Gastroesophageal sphincter (tissue), 4 donors: ENCODE results near the gene PPCDC. TPM values are rescaled to one million over a fixed set of nuclear protein-coding genes. Genes with fewer than 3 reads are reported as not detected.

Experiments used
- ATAC-seq: fragments of 150-250 bp; one replicate; pipeline ENCODE4 v1.9.1; 2016; ENCODE audit warnings: mild to moderate bottlenecking, moderate library complexity
- H3K27ac ChIP-seq, 4 donors: fragments of 200-600 bp; sonication (generic) in 3 of 4; 1 replicate in 3 of 4; 2 replicates in 1 of 4; pipeline ENCODE4 v1.5.1; 2016 to 2019
- H3K27me3 ChIP-seq: fragments of 200-600 bp; sonication (generic); one replicate; pipeline ENCODE4 v1.5.1; 2019
- H3K36me3 ChIP-seq, 2 donors: fragments of 200-600 bp; sonication (generic); one replicate each; pipeline ENCODE4 v1.5.1; 2019; ENCODE audit warnings: control low read depth in 1 of 2
- H3K4me1 ChIP-seq, 3 donors: fragments of 200-600 bp; sonication (generic); 1 replicate in 2 of 3; 2 replicates in 1 of 3; pipeline ENCODE4 v1.5.1; 2016 to 2019; ENCODE audit warnings: control low read depth in 2 of 3
- H3K4me3 ChIP-seq, 2 donors: fragments of 200-600 bp; sonication (generic); one replicate each; pipeline ENCODE4 v1.5.1; 2019; ENCODE audit warnings: mild to moderate bottlenecking in 1 of 2, moderate library complexity in 1 of 2
- H3K9me3 ChIP-seq, 3 donors: fragments of 200-600 bp; sonication (generic); one replicate each; pipeline ENCODE4 v1.5.1; 2017 to 2019; ENCODE audit warnings: control low read depth in 2 of 3
- CTCF ChIP-seq, 4 experiments: fragments of 200-600 bp in 2 of 4; fragments of 450-650 bp in 2 of 4; sonication (generic) in 1 of 4; IDR thresholded peaks; one replicate each; pipeline ENCODE4 v1.5.1; 2017 to 2019; ENCODE audit warnings: antibody characterized with exemption in 4 of 4, mild to moderate bottlenecking in 2 of 4, moderate library complexity in 2 of 4
- EP300 ChIP-seq: sonication (generic); formaldehyde crosslinking; IDR thresholded peaks from one replicate; pipeline ENCODE4 v1.6.1; 2017; ENCODE audit warnings: antibody characterized with exemption, mild to moderate bottlenecking
- POLR2A ChIP-seq, 2 donors: fragments of 450-650 bp; IDR thresholded peaks; one replicate each; pipeline ENCODE4 v1.6.1; 2017; ENCODE audit warnings: antibody characterized with exemption in 2 of 2, mild to moderate bottlenecking in 2 of 2, moderate library complexity in 1 of 2
- POLR2AphosphoS5 ChIP-seq: sonication (generic); formaldehyde crosslinking; IDR thresholded peaks from one replicate; pipeline ENCODE4 v1.6.1; 2017; ENCODE audit warnings: antibody characterized with exemption
- WGBS, 2 donors: methylation state at CpG; one replicate each; pipeline ENCODE4 v1.1.5; 2018; ENCODE audit warnings: low coverage in 1 of 2; 5-methylcytosine and 5-hydroxymethylcytosine counted together
- total RNA-seq, 4 donors: library from RNA; depleted of rRNA; stranded (reverse); fragments of >200 nt; gene quantifications; one replicate each; pipeline ENCODE4 v1.1.0, GENCODE V29; 2016

The PPCDC gene, protein sequence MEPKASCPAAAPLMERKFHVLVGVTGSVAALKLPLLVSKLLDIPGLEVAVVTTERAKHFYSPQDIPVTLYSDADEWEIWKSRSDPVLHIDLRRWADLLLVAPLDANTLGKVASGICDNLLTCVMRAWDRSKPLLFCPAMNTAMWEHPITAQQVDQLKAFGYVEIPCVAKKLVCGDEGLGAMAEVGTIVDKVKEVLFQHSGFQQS
- 10 to 100 TPM in 3 of 4 donors, 1 to 10 TPM in 1; 7.8 to 14.2 (median 12.9) TPM for total RNA-seq

GRCh38 chr15:75023181-75023871 lies at the start of gene PPCDC:
TSS of gene PPCDC (plus strand) at chr15:75023590. CDS start at chr15:75028319, 4,729 bp downstream.
- TF ChIP-seq POLR2A (IDR thresholded peaks at IDR 0.05) (peak; percentile 79 to 85), CTCF (IDR thresholded peaks at IDR 0.05) (no peak), EP300 (no peak), POLR2AphosphoS5 (peak; percentile 84)
- H3K4me3 ChIP-seq: peak within 1 kb of the TSS; percentile 66 to 79
- WGBS, 2 donors: 8 to 19% methylated on average over 6 to 15 of the region's 40 CpGs
- no peaks in the 10 kb centered on the region for H3K9me3 ChIP-seq
- no peaks in the 10 kb centered on the region for H3K27me3 ChIP-seq
- peaks cover 0 to 11% of the 10 kb centered on the region in 2 donors for H3K36me3 ChIP-seq
- peak within 1 kb of the TSS; percentile 67 to 94 (median 90) for H3K27ac ChIP-seq
- ATAC-seq: peak; percentile 99
- peaks cover 0 to 26% (median 10%) of the 10 kb centered on the region in 3 donors for H3K4me1 ChIP-seq

DNA sequence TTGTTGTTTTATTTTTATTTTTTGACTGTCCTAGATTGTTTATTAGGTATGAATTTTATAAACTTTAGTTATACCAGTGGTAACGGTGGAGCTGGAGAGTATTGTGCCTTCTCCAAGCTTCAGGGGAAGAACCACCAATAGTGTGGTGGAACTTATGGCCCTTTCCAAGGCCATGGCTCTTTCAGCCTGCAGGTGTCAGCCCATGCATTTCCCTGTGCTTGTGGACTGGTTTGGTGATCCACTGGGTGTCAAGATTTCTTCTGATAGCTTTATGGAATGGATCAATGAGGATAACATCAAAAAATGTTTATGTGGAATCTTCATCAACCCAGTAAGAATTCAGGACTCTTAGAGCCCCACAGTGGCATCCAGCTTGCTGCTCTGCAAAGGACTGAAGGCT lies 47.2 kb upstream of the PPCDC start:
- Histone ChIP-seq H3K9me3 (no peaks in the 10 kb centered on the region), H3K4me1 (no peaks in the 10 kb centered on the region), H3K36me3 (no peaks in the 10 kb centered on the region), H3K4me3 (no peak overlapping the region), H3K27ac (no peak overlapping the region), H3K27me3 (peaks cover 25% of the 10 kb centered on the region)
- 82 to 86% methylated on average over 1 of the region's 1 CpG for WGBS, 2 donors
- no peak for TF ChIP-seq POLR2A (IDR thresholded peaks at IDR 0.05)
- ATAC-seq: no peak

DNA sequence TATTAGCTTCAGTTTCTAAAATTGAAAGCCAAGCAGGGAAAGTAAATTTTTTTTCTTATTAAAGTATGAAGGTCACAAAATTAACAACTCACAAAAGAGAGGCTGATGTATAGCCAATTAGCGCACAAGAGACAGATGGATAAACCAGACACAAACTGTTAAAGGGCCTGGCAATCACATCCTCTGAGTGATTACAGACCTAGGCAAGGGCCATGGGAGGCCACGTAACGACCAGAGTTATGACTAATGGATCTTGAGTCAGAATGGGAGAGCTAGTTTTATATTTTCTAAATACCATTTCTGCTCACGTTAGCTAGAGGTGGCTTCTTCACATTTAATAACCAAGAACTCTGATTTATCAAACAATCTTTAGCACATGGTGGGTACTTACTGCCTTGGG lies 45.8 kb upstream of the PPCDC start:
- Histone ChIP-seq H3K9me3 (no peaks in the 10 kb centered on the region), H3K27me3 (peaks cover 29% of the 10 kb centered on the region), H3K4me1 (no peaks in the 10 kb centered on the region), H3K36me3 (no peaks in the 10 kb centered on the region), H3K27ac (no peak overlapping the region), H3K4me3 (no peak overlapping the region)
- ATAC-seq: no peak
- TF ChIP-seq CTCF (IDR thresholded peaks at IDR 0.05) (no peak), EP300 (no peak), POLR2A (IDR thresholded peaks at IDR 0.05) (no peak), POLR2AphosphoS5 (no peak)
- 39 to 48% methylated on average over 4 of the region's 4 CpGs for whole genome bisulfite sequencing, 2 donors

GRCh38 chr15:74978077-74978476 lies 45.3 kb upstream of the PPCDC start:
- Histone ChIP-seq H3K27me3 (peaks cover 32% of the 10 kb centered on the region), H3K9me3 (no peaks in the 10 kb centered on the region), H3K4me1 (no peaks in the 10 kb centered on the region), H3K4me3 (no peak overlapping the region), H3K27ac (no peak overlapping the region), H3K36me3 (no peaks in the 10 kb centered on the region)
- 83 to 100% methylated on average over 1 of the region's 1 CpG for WGBS, 2 donors
- ATAC-seq: no peak
- TF ChIP-seq POLR2AphosphoS5: no peak

DNA sequence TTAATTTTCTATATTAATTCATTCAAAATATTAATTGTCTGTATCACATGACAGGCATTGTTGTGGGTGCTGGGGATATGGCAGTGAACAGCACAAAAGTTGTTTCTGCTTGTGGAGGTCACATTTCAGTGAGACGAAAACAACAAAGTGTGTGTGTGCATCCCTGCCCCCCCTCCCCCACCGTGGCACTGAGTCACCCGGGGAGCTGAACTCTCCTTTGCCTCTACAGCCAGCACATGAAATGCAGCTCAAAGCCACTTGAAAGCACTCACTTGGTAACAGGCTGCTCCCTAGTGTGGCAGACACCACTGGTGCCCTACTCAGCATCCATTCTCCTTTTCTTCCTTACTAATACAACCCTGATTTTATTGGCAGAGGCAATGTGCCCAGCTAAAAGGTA lies 44.9 kb upstream of the PPCDC start:
- no peak overlapping the region for H3K4me3 ChIP-seq
- 0 to 37% methylated on average over 1 to 3 of the region's 3 CpGs for WGBS, 2 donors
- H3K4me1 ChIP-seq: no peaks in the 10 kb centered on the region
- peaks cover 28% of the 10 kb centered on the region for H3K27me3 ChIP-seq
- no peaks in the 10 kb centered on the region for H3K36me3 ChIP-seq
- TF ChIP-seq EP300: no peak
- TF ChIP-seq CTCF (IDR thresholded peaks at IDR 0.05): no peak
- TF ChIP-seq POLR2A (IDR thresholded peaks at IDR 0.05): no peak
- TF ChIP-seq POLR2AphosphoS5: no peak
- H3K9me3 ChIP-seq: no peaks in the 10 kb centered on the region
- no peak overlapping the region for H3K27ac ChIP-seq
- no peak for ATAC-seq

DNA sequence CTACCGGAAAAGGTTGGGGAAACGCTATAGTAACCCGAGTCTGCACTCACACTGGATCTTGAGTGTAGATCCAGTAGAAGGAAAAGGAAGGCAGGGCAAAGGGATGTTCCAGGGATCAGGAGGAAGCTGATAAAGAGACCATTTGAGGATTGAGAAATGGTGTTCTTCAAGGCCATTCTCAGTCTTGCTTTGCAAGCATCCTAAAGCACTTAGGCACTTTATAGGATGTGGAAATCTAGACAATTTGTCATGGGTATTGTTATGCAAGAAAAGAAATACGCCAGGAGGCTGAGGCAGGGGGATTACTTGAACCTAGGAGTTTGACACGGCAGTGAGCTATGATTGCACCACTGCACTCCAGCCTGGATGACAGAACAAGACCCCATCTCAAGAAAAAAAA lies 41.2 kb upstream of the PPCDC start:
- no peak for ATAC-seq
- Histone ChIP-seq H3K36me3 (no peaks in the 10 kb centered on the region), H3K9me3 (no peaks in the 10 kb centered on the region), H3K27ac (no peak overlapping the region), H3K27me3 (peaks cover 34% of the 10 kb centered on the region), H3K4me3 (no peak overlapping the region), H3K4me1 (no peaks in the 10 kb centered on the region)
- no peak for TF ChIP-seq CTCF (IDR thresholded peaks at IDR 0.05)
- TF ChIP-seq POLR2A (IDR thresholded peaks at IDR 0.05): no peak
- TF ChIP-seq EP300: no peak
- TF ChIP-seq POLR2AphosphoS5: no peak
- 73 to 90% methylated on average over 2 to 3 of the region's 5 CpGs for WGBS, 2 donors
